GM12801 (cell line): ENCODE results near the gene C1orf56.

Experiments used
- TF ChIP-seq, protein P1 (sequence below): IDR thresholded peaks from one replicate; pipeline ENCODE4 v1.5.1; 2011; ENCODE audit warnings: control low read depth; ENCODE audit not compliant: insufficient read length; ENCODE audit errors: extremely low read depth

The C1orf56 gene

DNA sequence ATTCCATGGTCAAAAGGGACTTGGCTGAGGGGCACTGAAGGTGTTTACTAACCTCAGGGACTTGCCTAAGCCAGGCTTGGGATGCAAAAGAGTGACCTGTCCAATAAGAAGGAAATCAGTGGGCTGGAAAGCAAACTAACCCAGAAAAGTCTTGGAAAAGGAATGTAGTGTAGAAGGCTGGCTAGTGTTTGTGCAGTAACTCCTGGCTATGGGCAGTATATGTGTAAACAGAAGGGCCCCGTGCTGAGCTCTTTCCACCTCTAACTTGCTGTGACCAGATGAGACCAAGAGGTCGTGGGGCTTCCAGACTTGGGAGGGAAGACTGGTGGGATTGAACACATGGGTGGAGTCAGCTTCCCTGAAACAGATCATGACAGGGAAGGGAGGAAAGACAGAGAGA is 44.9 kb upstream of the C1orf56 start:
- TF ChIP-seq, protein P1, sequence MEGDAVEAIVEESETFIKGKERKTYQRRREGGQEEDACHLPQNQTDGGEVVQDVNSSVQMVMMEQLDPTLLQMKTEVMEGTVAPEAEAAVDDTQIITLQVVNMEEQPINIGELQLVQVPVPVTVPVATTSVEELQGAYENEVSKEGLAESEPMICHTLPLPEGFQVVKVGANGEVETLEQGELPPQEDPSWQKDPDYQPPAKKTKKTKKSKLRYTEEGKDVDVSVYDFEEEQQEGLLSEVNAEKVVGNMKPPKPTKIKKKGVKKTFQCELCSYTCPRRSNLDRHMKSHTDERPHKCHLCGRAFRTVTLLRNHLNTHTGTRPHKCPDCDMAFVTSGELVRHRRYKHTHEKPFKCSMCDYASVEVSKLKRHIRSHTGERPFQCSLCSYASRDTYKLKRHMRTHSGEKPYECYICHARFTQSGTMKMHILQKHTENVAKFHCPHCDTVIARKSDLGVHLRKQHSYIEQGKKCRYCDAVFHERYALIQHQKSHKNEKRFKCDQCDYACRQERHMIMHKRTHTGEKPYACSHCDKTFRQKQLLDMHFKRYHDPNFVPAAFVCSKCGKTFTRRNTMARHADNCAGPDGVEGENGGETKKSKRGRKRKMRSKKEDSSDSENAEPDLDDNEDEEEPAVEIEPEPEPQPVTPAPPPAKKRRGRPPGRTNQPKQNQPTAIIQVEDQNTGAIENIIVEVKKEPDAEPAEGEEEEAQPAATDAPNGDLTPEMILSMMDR = no peak

DNA sequence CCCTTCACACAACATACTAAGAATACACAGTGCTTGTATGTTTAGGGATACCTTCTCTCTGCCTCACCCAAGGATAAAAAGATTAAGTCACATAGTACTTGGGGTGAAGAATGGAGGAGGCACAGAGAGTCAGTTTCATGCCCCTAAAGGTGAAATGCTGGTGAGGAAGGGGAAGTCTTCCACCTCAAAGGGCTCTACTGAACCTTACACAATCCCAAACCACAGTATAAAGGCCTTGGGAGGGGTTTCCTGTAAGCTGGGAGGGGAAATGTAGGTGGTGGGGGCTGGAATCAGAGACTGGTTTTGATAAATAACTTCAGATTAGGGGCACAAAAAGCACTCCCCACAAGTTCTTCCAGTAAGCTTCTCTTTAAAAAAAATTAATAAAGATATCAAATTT is 44.4 kb upstream of the C1orf56 start:
- TF ChIP-seq, protein P1 = no peak

GRCh38 chr1:151005729-151006319 is 41.7 kb upstream of the C1orf56 start:
- TF ChIP-seq, protein P1 = no peak

- TF ChIP-seq, protein P1 = no peak
Measured at GRCh38 chr1:151006327-151007052, 41.1 kb upstream of the C1orf56 start, which contains the start of gene MINDY1. TSS of gene MINDY1 (minus strand) at chr1:151006902. CDS start at chr1:151002617, 4,285 bp downstream.

DNA sequence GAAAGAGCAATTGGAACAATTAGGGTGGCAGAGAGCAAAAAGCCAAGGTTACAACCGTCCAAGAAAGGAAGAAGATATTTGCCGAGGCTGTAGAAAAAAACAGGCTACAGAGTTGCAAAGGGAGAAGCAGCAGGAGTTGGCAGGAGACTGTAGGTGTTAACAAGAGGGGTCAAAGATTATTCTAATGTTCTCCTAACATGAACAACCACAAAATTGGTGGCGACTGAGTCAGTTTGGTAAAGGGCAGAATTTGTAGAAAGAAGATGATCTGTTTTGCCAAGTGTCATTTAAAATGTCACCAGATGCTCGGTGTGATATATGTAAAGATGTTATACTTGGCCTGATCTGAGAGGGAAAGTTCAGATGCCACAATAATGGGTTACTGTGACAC is 39.7 kb upstream of the C1orf56 start:
- TF ChIP-seq, protein P1 = no peak

DNA sequence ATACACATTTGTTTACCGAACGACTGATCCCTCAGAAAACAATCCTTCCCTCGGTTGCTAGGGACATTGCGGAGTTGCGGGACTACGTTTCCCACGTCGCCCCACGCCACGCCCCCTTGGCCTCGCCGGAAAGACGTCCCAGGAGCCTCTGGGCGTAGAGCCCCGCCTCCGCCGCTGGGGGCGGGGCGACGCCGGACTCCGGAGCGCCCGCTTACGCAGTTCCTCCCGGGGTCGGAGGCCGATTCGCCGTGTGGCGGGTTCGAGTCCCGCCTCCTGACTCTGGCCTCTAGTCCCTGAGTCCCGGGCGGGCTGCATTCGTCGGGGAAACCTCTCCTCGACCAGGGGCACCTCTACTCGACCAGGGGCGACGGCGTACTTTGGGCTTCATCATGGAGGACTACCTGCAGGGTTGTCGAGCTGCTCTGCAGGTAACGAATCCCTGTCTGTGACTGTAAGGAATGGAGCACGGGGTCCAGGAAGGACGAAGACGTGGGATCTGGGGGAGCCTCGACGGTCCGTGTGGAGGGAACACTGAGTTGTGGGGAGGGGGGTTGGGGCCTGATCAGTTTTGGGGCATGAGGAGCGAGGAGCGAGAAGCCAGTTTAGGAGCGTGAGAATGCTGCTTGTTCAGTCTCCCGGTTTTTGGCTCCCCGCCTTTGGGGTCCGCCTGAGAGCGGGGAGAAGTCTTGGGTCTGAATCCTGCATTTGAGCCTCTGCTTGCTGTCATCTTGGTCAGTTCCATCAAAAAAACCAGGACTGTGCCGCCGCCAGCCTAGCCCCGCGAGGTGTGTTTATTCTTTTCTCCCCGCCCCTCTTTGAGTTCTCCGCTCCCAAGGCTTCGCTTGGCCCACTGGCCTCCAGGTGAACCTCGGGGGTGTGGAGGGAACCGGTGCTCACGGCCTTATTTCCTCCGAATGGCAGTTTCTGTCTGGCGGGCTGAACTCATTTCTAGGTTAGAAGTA is 39.0 kb upstream of the C1orf56 start, which contains the start of gene PRUNE1:
PRUNE1 (plus strand) TSS at position 206 of the 962 bp plus-strand sequence; CDS start at position 390, 184 bp downstream.
- TF ChIP-seq, protein P1 = no peak

- TF ChIP-seq, protein P1 = no peak
Measured at GRCh38 chr1:151009206-151009587, 38.4 kb upstream of the C1orf56 start.
